T-helper 2 cell treated with Interferon-gamma antibody and Interleukin-4, amounts not matched to agents 5 μg/mL and 100 μg/mL, for 36 hours (primary cell): ENCODE measurements around the gene SPTY2D1.
"Not testable (repeated sequence)": the region's sequence is repeated elsewhere in the genome, so short reads cannot be mapped to it uniquely, and the experiment has no call there.

ENCODE experiments used
- DNase-seq: peaks from one replicate; pipeline ENCODE4 v3.0.0; 2021; ENCODE audit warnings: low spot score
- H3K27ac Mint-ChIP-seq: one replicate; pipeline ENCODE4 v1.8.0; 2021; ENCODE audit warnings: mild to moderate bottlenecking, mixed read lengths
- H3K27me3 Mint-ChIP-seq: one replicate; pipeline ENCODE4 v1.8.0; 2021; ENCODE audit warnings: low read depth, mixed read lengths
- H3K36me3 Mint-ChIP-seq: one replicate; pipeline ENCODE4 v1.8.0; 2021; ENCODE audit warnings: low read depth, mixed read lengths
- H3K4me1 Mint-ChIP-seq: one replicate; pipeline ENCODE4 v1.8.0; 2021; ENCODE audit warnings: low read depth, mixed read lengths
- H3K4me3 Mint-ChIP-seq: one replicate; pipeline ENCODE4 v1.8.0; 2022; ENCODE audit warnings: mild to moderate bottlenecking, moderate library complexity, mixed read lengths
- H3K9me3 Mint-ChIP-seq: one replicate; pipeline ENCODE4 v1.8.0; 2021; ENCODE audit warnings: mixed read lengths

The SPTY2D1 gene

DNA sequence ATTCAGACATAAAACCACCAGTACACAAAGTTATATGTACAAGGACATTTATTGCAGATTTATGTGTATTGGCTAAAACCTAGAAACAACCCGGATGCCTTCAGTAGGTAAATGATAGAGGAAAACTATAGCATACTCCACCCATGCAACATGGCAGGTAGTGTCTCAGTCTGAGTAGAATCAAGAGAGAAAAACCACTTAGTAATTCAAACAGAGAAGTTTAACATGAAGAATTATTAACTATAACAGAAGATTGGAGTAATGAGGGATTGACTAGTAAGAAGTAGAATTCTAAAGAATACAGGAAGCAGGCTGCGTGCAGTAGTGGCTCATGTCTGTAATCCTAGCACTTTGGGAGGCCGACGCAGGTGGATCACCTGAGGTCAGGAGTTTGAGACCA is 16.2 kb upstream of the SPTY2D1 start:
- H3K4me1 Mint-ChIP-seq: peaks cover 9% of the 10 kb centered on the region
- H3K4me3 Mint-ChIP-seq: no peak overlapping the region
- H3K27ac Mint-ChIP-seq: no peak overlapping the region

DNA sequence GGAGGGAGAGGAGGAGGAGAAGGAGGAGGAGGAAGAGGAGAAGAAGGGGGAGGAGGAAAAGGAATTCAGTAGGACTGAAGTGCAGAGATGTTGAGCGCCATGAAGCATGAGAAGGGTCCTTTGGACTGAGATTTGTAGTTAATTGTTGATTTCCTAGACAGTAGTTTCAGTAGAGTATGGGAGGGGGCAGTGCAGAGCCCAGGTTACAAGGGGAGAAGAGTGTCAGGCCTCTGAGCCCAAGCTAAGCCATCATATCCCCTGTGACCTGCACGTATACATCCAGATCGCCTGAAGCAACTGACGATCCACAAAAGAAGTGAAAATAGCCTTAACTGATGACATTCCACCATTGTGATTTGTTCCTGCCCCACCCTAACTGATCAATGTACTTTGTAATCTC is 8.9 kb upstream of the SPTY2D1 start:
- H3K4me1 Mint-ChIP-seq, H3K27ac Mint-ChIP-seq, H3K36me3 Mint-ChIP-seq, H3K9me3 Mint-ChIP-seq, DNase-seq, H3K4me3 Mint-ChIP-seq: not testable (repeated sequence)
- peaks cover 11% of the 10 kb centered on the region for H3K27me3 Mint-ChIP-seq

More for the DNA sequence above, 16.2 kb upstream of the SPTY2D1 start:
- H3K9me3 Mint-ChIP-seq: no peaks in the 10 kb centered on the region
- H3K36me3 Mint-ChIP-seq: no peaks in the 10 kb centered on the region
- no peaks in the 10 kb centered on the region for H3K27me3 Mint-ChIP-seq
- DNase-seq: no peak

DNA sequence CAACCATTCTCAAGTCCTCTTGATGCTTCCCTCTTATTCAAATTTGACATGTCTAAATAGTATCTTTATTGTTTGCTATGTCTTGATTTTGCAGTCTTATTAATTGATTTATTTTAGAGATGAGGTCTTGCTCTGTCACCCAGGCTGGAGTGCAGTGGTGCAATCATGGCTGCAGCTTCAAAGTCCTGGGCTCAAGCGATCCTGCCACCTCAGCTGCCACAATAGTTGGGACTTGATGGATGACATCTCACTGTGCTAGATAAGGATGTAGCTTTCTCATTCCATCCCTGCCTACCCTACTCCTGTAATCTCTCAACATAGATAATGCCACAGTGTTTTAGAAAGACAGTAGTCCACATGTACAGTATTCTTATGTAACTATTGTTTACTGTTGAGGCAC is 7.5 kb upstream of the SPTY2D1 start:
- no peak overlapping the region for H3K27ac Mint-ChIP-seq
- peaks cover 11% of the 10 kb centered on the region for H3K27me3 Mint-ChIP-seq
- H3K4me1 Mint-ChIP-seq: no peaks in the 10 kb centered on the region
- DNase-seq: no peak
- no peaks in the 10 kb centered on the region for H3K9me3 Mint-ChIP-seq
- H3K4me3 Mint-ChIP-seq: no peak overlapping the region
- no peaks in the 10 kb centered on the region for H3K36me3 Mint-ChIP-seq

DNA sequence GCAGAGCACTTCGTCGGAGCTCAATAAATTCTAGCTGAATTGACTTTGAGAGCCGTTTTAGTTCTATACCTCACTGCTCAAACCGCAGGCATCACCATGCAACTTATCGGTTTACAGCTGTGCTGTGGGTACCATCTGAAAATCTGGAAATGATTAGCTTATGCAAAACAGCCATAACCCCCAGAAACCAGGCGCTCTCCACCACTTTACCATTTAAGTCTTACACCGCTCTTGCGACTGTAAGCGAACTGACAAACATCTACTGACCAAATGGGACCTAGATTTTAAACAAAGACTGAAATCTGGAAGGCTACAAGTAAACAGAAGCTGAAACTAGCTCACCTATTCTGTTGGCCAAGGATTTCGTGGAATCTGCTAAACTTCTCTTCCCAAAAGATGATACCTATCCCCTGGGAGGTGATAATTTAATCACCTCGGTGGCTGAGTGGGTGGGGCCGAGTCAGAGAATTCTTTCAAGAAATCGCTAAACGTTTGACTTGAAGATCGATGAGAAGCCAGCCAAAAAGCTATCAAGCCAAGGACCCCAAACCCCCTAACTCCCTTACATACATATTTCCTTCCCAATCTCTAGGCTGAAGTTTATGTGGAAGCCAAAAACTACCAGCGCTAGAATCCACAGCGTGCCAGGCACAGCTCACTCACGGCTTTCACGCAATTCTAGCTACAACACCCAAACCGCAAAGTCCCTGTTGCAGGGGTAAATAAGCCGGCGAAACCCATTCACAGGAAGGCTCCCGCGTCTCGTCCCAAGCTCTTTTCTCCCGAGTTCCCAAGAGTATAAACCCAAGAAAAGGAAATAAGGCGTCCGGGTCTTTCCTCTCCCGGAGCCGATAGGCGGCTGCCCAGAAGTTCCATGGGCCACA is 644 bp downstream of the SPTY2D1 start:
- Mint-ChIP-seq H3K27ac (peak overlapping the region; percentile 92), H3K4me1 (peaks cover 19% of the 10 kb centered on the region), H3K36me3 (peaks cover 3% of the 10 kb centered on the region), H3K27me3 (no peaks in the 10 kb centered on the region), H3K4me3 (peak overlapping the region; percentile 84), H3K9me3 (no peaks in the 10 kb centered on the region)
- DNase-seq: peak; percentile 13

DNA sequence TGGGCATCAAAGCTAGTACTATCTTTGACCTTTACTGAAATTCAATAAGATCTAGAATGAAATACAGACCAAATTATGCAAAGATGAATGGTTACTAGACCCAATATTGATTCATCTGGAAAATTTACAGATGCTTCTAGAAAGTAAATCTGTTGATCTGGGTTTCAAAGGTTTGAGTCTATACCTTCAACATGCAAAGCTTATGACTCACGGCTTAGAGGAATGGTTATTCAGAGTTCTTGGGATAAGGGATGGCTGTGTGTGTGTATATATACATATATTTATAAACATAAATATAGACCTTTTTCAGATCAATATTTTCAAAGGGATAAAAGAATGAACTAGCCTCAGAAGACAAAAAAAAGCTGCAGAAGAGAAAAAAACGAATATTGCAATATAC is 1.3 kb downstream of the SPTY2D1 start:
- Mint-ChIP-seq H3K4me1 (peaks cover 19% of the 10 kb centered on the region), H3K36me3 (peaks cover 3% of the 10 kb centered on the region), H3K4me3 (peak overlapping the region; percentile 84), H3K9me3 (no peaks in the 10 kb centered on the region), H3K27ac (no peak overlapping the region), H3K27me3 (no peaks in the 10 kb centered on the region)
- no peak for DNase-seq

DNA sequence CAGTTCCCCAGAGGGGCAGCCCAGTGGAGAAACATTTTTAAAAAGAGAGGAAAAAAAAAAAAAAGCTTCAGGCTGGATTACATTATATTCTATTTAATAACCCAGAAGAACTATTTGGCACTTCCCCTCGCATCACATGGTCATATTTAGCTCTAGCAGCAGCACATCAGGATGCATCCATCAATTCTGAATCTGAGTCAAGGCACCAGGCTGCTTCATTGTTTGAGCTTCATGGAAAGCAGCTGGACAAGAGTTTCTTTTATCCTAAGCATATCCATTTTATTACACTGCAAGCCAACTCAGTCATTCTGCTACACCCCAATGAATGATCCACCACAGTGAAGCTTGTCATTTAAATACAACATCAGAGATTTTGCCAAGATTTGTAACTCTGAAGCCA is 10.0 kb downstream of the SPTY2D1 start:
- peaks cover 20% of the 10 kb centered on the region for H3K4me1 Mint-ChIP-seq
- H3K27ac Mint-ChIP-seq: no peak overlapping the region
- no peak for DNase-seq
- no peaks in the 10 kb centered on the region for H3K27me3 Mint-ChIP-seq
- H3K9me3 Mint-ChIP-seq: peaks cover 6% of the 10 kb centered on the region
- no peak overlapping the region for H3K4me3 Mint-ChIP-seq
- H3K36me3 Mint-ChIP-seq: peaks cover 14% of the 10 kb centered on the region

DNA sequence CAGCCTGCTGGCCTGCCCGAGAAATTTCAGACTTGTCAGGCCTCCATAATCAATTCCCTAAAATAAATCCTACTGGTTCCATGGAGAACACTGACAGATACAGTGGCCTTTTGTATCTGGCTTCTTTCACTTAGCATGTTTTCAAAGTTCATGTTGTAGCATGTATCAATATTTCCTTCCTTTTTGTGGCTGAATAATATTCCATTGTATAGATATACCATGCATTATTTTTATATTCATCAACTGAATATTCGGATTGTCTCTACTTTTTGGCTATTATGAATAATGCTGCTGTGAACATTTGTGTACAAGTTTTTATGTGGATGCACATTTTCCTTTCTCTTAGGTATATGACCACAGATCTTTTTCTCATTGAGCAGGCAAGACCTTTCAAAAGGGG is 10.4 kb downstream of the SPTY2D1 start:
- H3K36me3 Mint-ChIP-seq: peaks cover 16% of the 10 kb centered on the region
- H3K27ac Mint-ChIP-seq: no peak overlapping the region
- H3K9me3 Mint-ChIP-seq: peaks cover 6% of the 10 kb centered on the region
- DNase-seq: no peak
- no peaks in the 10 kb centered on the region for H3K27me3 Mint-ChIP-seq
- no peak overlapping the region for H3K4me3 Mint-ChIP-seq
- peaks cover 23% of the 10 kb centered on the region for H3K4me1 Mint-ChIP-seq

DNA sequence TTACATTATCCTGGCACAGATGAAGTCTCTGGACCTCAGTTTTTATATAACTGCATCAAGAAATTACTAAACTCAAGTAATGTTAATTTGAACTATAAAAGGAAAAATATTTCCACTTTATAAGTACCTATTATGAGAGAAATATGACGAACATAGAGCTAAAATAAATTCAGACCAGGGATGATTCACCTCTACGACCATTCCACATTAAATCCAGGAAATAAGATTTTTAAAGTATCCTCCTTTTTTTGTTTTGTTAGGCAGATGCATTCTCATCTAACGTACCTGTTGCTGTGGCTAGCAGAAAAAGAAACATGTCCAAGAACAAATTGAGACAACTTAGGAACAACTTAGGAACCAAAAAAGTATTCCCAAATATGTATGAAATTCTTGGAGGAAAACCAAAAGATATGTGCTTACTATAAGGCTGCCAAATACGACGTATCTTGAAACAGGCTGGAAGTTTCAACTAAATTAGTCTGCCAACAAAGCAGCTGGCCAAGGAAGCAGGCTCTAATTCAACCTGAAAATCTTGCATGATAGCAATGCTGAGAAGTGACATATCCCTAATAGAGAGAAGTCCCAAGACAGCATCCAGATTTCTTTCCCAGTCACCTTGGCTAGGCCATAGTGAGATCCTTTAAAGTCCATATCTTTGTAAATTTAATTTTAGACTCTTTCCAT is 15.7 kb downstream of the SPTY2D1 start:
- DNase-seq: no peak
- H3K4me3 Mint-ChIP-seq: peak overlapping the region; percentile 60
- H3K9me3 Mint-ChIP-seq: peaks cover 1% of the 10 kb centered on the region
- H3K27me3 Mint-ChIP-seq: no peaks in the 10 kb centered on the region
- peaks cover 51% of the 10 kb centered on the region for H3K4me1 Mint-ChIP-seq
- peaks cover 31% of the 10 kb centered on the region for H3K36me3 Mint-ChIP-seq
- peak overlapping the region; percentile 64 for H3K27ac Mint-ChIP-seq

DNA sequence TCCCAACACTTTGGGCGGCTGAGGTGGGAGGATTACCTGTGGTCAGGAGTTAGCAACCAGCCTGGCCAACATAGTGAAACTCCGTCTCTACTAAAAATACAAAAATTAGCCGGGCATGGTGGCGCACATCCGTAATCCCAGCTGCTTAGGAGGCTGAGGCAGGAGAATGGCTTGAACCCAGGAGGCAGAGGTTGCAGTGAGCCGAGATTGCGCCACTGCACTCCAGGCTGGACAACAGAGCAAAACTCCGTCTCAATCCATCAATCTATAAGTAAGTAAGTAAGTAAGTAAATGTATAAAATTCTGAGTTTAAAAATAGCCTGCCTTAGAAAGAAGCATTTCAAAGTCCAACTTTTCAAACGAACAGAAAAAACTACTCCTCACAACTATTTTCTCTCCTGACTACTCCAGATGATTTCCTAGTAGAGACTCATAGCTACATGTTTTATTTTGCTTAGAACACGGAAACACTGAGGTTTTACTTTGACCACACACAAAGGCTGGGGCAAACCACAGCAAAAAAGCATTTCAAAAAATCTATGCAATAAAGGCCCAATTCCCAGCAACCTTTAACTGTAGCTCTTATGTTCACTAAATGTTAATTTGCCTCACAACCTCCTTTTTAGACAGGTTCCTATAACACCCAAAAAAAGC is 16.3 kb downstream of the SPTY2D1 start:
- H3K4me1 Mint-ChIP-seq: peaks cover 49% of the 10 kb centered on the region
- peaks cover 29% of the 10 kb centered on the region for H3K36me3 Mint-ChIP-seq
- H3K4me3 Mint-ChIP-seq: peak overlapping the region; percentile 60
- peak overlapping the region; percentile 64 for H3K27ac Mint-ChIP-seq
- H3K27me3 Mint-ChIP-seq: no peaks in the 10 kb centered on the region
- peak; percentile 64 for DNase-seq
- H3K9me3 Mint-ChIP-seq: no peaks in the 10 kb centered on the region

DNA sequence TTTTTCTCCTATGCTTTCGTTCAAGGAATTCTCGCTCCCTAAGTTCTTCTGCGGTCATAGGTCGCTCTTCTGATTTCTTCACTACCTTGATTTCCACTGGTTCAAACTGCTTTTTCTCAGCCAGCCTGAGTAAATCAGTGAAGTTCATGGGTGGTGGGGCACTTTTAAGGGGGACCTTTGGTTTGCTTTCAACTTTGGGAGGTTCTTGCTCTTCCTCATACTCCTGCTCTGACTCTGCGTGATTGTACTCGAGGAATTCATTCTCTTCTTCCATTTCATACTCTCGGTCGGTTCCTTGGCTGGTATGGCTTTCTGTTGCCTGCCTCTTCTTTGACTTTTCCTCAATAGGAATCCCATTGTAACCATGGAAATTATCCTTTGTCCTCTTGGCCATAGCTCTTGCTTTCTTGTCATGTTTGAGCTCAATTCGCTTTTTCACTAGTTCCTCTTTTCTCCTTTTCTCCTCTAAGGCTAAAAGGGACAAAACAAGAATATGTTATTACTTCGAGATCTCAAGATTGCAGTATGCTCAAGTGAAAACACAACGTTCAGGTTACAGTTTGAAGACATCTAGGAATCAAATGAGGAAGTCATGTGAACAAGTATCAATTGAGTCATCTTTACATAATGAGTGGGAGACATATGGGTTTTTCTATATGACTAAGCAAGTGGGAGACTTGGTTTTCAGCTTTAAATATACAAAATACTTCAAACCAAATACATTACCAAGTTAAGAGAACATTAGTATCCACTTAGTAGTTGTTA is 18.3 kb downstream of the SPTY2D1 start:
- no peak for DNase-seq
- peak overlapping the region; percentile 81 for H3K27ac Mint-ChIP-seq
- peaks cover 36% of the 10 kb centered on the region for H3K36me3 Mint-ChIP-seq
- no peaks in the 10 kb centered on the region for H3K9me3 Mint-ChIP-seq
- peak overlapping the region; percentile 69 for H3K4me3 Mint-ChIP-seq
- H3K27me3 Mint-ChIP-seq: no peaks in the 10 kb centered on the region
- peaks cover 42% of the 10 kb centered on the region for H3K4me1 Mint-ChIP-seq

DNA sequence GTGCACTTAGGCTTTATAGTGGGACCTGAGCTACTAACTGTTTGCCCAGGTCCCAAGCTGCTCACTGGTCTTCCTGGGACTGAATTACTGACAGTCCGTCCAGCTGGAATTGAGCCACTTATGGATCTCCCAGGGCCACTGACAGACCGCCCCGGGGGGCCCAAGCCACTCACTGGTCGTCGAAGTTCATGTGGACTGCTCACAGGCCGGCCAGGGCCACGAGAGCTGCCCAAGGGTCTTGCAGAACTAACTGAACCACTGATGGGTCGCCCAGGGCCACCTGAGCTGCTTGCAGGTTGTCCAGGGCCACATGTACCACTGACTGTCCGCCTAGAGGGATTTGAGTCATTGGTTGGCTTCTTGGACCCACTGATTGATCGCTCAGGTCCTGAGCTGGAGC is 19.5 kb downstream of the SPTY2D1 start:
- Mint-ChIP-seq H3K4me3 (no peak overlapping the region), H3K27ac (no peak overlapping the region), H3K9me3 (no peaks in the 10 kb centered on the region), H3K27me3 (no peaks in the 10 kb centered on the region), H3K4me1 (peaks cover 40% of the 10 kb centered on the region), H3K36me3 (peaks cover 41% of the 10 kb centered on the region)
- no peak for DNase-seq

DNA sequence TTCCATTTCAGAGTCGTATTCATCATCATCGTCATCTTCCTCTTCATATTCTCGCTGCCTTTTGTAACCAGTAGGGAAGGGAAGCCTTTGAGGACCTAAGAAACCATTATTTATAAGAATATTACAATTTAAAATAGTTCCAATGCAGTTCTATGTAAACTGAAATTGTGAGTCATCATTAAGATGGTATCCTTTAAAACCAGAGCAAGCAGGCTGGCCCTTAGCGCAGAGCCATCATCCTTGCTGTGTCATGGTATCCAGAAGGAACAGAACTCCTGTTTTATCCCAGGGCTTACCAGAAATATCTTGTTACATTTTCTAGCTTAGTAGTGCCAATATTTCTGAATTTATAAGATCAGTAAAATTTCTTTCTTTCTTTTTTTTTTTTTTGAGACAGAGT is 21.7 kb downstream of the SPTY2D1 start:
- Mint-ChIP-seq H3K36me3 (peaks cover 44% of the 10 kb centered on the region), H3K4me1 (peaks cover 21% of the 10 kb centered on the region), H3K9me3 (no peaks in the 10 kb centered on the region), H3K27ac (no peak overlapping the region), H3K27me3 (no peaks in the 10 kb centered on the region), H3K4me3 (no peak overlapping the region)
- no peak for DNase-seq

DNA sequence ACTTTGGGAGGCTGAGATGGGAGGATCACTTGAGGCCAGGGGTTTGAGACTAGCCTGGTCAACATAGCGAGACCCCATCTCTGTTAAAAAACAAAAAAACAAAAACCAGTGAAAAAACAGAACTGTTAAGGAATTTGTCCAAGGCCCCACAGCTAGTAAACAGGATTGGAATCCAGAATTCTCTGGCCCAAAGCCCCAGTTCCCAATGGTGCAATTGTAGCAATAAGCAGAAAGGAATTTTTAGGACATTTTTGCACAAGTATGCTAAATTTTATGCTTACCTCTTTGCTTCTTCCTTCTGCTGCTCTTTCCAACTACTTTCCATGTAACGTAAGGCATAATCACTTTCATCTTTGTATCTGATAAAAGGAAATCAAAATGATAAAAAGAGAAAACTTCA is 22.9 kb downstream of the SPTY2D1 start:
- no peak overlapping the region for H3K4me3 Mint-ChIP-seq
- peaks cover 47% of the 10 kb centered on the region for H3K36me3 Mint-ChIP-seq
- H3K27me3 Mint-ChIP-seq: no peaks in the 10 kb centered on the region
- DNase-seq: no peak
- H3K27ac Mint-ChIP-seq: no peak overlapping the region
- H3K4me1 Mint-ChIP-seq: peaks cover 13% of the 10 kb centered on the region
- no peaks in the 10 kb centered on the region for H3K9me3 Mint-ChIP-seq
